ENCODE data around the gene ENTPD5.

The ENTPD5 gene

DNA sequence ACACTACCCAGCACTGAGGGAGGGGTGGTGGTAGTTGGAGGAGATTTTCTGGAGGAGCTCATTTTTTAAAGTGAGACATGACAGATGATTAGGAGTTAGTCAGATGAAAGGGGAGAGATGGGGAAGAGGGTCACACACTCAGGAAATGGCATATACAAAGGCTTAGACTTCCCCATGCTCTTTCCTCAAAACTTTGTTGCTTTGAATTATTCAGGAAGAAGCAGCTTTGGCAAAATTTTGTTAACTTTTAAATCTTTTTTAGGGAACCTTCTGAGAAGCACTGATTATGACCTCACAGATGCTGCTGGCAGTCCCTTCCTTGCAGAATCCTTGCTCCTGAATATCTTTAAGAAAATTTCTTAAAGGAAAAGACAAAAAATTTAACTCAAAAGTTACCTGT lies 45.3 kb upstream of the ENTPD5 start:
- no peak overlapping the region for H3K9ac ChIP-seq (ENCODE audit: low read depth, low read length, poor library complexity, severe bottlenecking)

DNA sequence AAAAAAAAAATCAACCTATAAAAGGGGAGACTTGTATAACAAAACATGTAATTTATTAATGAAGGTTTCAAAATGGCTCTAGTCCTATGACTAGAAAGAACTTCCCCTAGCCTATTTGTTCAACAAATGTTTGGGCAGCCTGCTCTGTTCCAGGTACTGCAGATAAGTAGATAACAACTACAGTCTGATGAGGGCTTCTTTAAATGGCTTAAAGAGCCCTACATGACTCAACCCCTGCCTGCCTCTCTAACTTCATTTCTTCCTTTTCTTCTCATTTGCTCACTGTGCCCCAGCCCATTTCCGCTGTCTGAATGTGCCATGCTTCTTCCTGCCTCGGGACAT lies 43.7 kb upstream of the ENTPD5 start:
- Histone ChIP-seq H3K4me3 (ENCODE audit: low read length, poor library complexity, severe bottlenecking) (no peak overlapping the region), H3F3A (ENCODE audit: low read depth) (no peaks in the 10 kb centered on the region), H3K9me2 (replicated peaks; ENCODE audit: low read depth, low read length) (no peaks in the 10 kb centered on the region), H3K4me1 (ENCODE audit: insufficient read depth, low read length, poor library complexity, severe bottlenecking) (no peaks in the 10 kb centered on the region), H4K20me1 (ENCODE audit: insufficient read depth, low read length, poor library complexity, severe bottlenecking) (no peaks in the 10 kb centered on the region), H3K9me3 (ENCODE audit: insufficient read depth, low read depth, low read length) (no peaks in the 10 kb centered on the region), H3K79me2 (ENCODE audit: insufficient read depth, low read length) (no peaks in the 10 kb centered on the region), H3K4me2 (ENCODE audit: low read depth, low read length, poor library complexity, severe bottlenecking) (no peak overlapping the region), H2AFZ (ENCODE audit: low read length) (no peak overlapping the region), H3K27me3 (ENCODE audit: insufficient read depth, low read length, poor library complexity, severe bottlenecking) (no peaks in the 10 kb centered on the region), H3K36me3 (ENCODE audit: insufficient read depth, low read length) (no peaks in the 10 kb centered on the region), H3K9ac (ENCODE audit: low read depth, low read length, poor library complexity, severe bottlenecking) (no peak overlapping the region)
- TF ChIP-seq, protein P1, sequence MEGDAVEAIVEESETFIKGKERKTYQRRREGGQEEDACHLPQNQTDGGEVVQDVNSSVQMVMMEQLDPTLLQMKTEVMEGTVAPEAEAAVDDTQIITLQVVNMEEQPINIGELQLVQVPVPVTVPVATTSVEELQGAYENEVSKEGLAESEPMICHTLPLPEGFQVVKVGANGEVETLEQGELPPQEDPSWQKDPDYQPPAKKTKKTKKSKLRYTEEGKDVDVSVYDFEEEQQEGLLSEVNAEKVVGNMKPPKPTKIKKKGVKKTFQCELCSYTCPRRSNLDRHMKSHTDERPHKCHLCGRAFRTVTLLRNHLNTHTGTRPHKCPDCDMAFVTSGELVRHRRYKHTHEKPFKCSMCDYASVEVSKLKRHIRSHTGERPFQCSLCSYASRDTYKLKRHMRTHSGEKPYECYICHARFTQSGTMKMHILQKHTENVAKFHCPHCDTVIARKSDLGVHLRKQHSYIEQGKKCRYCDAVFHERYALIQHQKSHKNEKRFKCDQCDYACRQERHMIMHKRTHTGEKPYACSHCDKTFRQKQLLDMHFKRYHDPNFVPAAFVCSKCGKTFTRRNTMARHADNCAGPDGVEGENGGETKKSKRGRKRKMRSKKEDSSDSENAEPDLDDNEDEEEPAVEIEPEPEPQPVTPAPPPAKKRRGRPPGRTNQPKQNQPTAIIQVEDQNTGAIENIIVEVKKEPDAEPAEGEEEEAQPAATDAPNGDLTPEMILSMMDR (conservative IDR thresholded peaks at IDR 0.05; ENCODE audit: low read length) = no peak

More for the DNA sequence above, 45.3 kb upstream of the ENTPD5 start:
- no peaks in the 10 kb centered on the region for H4K20me1 ChIP-seq (ENCODE audit: insufficient read depth, low read length, poor library complexity, severe bottlenecking)
- H2AFZ ChIP-seq (ENCODE audit: low read length) = no peak overlapping the region
- no peaks in the 10 kb centered on the region for H3K27me3 ChIP-seq (ENCODE audit: insufficient read depth, low read length, poor library complexity, severe bottlenecking)
- no peaks in the 10 kb centered on the region for H3K36me3 ChIP-seq (ENCODE audit: insufficient read depth, low read length)
- H3K79me2 ChIP-seq (ENCODE audit: insufficient read depth, low read length) = no peaks in the 10 kb centered on the region
- H3K4me1 ChIP-seq (ENCODE audit: insufficient read depth, low read length, poor library complexity, severe bottlenecking) = no peaks in the 10 kb centered on the region
- no peaks in the 10 kb centered on the region for H3K9me3 ChIP-seq (ENCODE audit: insufficient read depth, low read depth, low read length)
- H3K4me3 ChIP-seq (ENCODE audit: low read length, poor library complexity, severe bottlenecking) = no peak overlapping the region
- no peaks in the 10 kb centered on the region for H3F3A ChIP-seq (ENCODE audit: low read depth)
- H3K9me2 ChIP-seq (replicated peaks; ENCODE audit: low read depth, low read length) = no peaks in the 10 kb centered on the region
- TF ChIP-seq, protein P1 (conservative IDR thresholded peaks at IDR 0.05; ENCODE audit: low read length) = no peak
- no peak for TF ChIP-seq EZH2phosphoT487 (IDR thresholded peaks at IDR 0.05; ENCODE audit: borderline replicate concordance)
- H3K4me2 ChIP-seq (ENCODE audit: low read depth, low read length, poor library complexity, severe bottlenecking) = no peak overlapping the region

DNA sequence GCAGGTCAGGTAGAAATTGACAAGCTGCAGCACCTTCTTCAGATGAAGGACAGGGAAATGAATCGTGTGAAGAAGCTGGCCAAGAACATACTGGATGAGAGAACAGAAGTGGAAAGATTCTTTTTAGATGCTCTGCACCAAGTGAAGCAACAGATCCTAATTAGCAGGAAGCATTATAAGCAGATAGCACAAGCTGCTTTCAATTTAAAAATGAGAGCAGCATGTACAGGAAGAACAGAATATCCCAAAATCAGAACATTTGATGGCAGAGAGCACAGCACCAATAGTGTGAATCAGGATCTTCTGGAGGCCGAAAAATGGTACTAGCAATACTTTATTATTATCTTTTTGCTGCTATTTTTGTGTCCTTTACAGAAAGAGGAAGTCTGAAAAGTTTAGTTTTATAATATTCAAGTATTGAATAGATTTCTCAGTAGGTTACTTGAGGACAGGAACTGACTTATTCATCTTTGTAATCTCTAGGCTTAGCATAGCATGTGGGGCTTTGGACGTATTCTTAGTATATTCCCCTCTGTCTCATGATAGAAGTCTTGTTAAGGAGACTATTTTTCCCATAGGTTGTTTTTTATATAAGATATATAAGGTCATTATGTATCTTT lies 30.9 kb upstream of the ENTPD5 start:
- Histone ChIP-seq H3K9me2 (replicated peaks; ENCODE audit: low read depth, low read length) (no peaks in the 10 kb centered on the region), H3F3A (ENCODE audit: low read depth) (no peaks in the 10 kb centered on the region), H2AFZ (ENCODE audit: low read length) (no peak overlapping the region; the same call in 1 of the 2 replicates), H3K27me3 (ENCODE audit: insufficient read depth, low read length, poor library complexity, severe bottlenecking) (no peaks in the 10 kb centered on the region), H3K4me1 (ENCODE audit: insufficient read depth, low read length, poor library complexity, severe bottlenecking) (no peaks in the 10 kb centered on the region), H3K4me3 (ENCODE audit: low read length, poor library complexity, severe bottlenecking) (no peak overlapping the region), H3K36me3 (ENCODE audit: insufficient read depth, low read length) (no peaks in the 10 kb centered on the region), H3K9ac (ENCODE audit: low read depth, low read length, poor library complexity, severe bottlenecking) (no peak overlapping the region), H4K20me1 (ENCODE audit: insufficient read depth, low read length, poor library complexity, severe bottlenecking) (no peaks in the 10 kb centered on the region), H3K9me3 (ENCODE audit: insufficient read depth, low read depth, low read length) (no peaks in the 10 kb centered on the region), H3K4me2 (ENCODE audit: low read depth, low read length, poor library complexity, severe bottlenecking) (no peak overlapping the region), H3K79me2 (ENCODE audit: insufficient read depth, low read length) (no peaks in the 10 kb centered on the region)
- TF ChIP-seq, protein P1 (conservative IDR thresholded peaks at IDR 0.05; ENCODE audit: low read length) = no peak
- no peak for TF ChIP-seq EZH2phosphoT487 (IDR thresholded peaks at IDR 0.05; ENCODE audit: borderline replicate concordance)
